ENCODE measurements around the gene PLCH1. TPM values are rescaled to one million over a fixed set of nuclear protein-coding genes. Genes with fewer than 3 reads are reported as not detected.

The PLCH1 gene
- total and polyA plus RNA-seq, 2 of the 8 experiments (the other 6 are each of a cell fraction or from before 2014, with no cell fraction given) = 5.8 to 17.2 TPM

DNA sequence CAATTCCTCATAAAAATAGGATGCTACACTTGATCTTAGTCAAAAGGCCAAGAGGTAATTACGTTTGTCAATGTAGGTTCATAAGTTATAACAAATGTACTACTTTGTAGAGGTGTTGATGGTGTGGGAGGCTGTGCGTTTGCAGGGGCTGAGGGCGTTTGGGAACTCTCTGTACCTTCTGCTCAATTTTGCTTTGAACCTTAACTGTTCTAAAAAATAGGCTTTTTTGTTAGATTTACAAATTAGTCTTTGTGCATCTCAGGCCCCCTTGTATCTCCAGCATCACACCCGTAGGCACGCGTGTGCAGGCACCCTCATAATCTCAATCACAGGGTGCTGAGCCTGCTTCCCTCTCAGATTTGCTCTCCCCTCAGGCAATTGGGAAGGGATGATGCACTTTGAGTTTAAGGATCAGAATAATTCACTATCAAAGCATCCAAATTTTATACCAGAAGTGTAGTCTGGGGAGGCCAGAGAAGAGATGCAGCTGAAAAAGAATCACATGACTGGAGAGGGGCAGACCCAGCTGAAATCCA, 415.3 kb downstream of the PLCH1 start:
- H3K27ac ChIP-seq (ENCODE audit: low read depth, low read length) = no peak overlapping the region
- DNase-seq (ENCODE audit: low read depth in 1 of 2, low spot score in 2 of 2) = no peak
- H2AK5ac ChIP-seq (ENCODE audit: low read depth, low read length) = no peak overlapping the region
- H3K79me1 ChIP-seq (ENCODE audit: low read depth, low read length) = no peaks in the 10 kb centered on the region
- no peak overlapping the region for H3K56ac ChIP-seq (replicated peaks; ENCODE audit: insufficient read length, low read depth, low read length)
- H2AFZ ChIP-seq (ENCODE audit: low read length) = no peak overlapping the region
- no peak for TF ChIP-seq RNF2 (IDR thresholded peaks at IDR 0.05; ENCODE audit: borderline replicate concordance, low read depth, low read length, missing control alignments, poor library complexity, severe bottlenecking)
- no peak for TF ChIP-seq SIN3A (conservative IDR thresholded peaks at IDR 0.05 in 1 of 2, IDR thresholded peaks at IDR 0.05 in 1 of 2; ENCODE audit: low read depth in 1 of 2, low read length in 2 of 2)
- no peak for TF ChIP-seq EGR1 (IDR thresholded peaks at IDR 0.05; ENCODE audit: borderline replicate concordance, low read depth, low read length)
- TF ChIP-seq NRF1 (IDR thresholded peaks at IDR 0.05; ENCODE audit: low read depth, low read length) = no peak
- TF ChIP-seq, protein P1, sequence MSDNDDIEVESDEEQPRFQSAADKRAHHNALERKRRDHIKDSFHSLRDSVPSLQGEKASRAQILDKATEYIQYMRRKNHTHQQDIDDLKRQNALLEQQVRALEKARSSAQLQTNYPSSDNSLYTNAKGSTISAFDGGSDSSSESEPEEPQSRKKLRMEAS (IDR thresholded peaks at IDR 0.05) = no peak
- no peak for TF ChIP-seq CBX5 (IDR thresholded peaks at IDR 0.05; ENCODE audit: low read depth, low read length)
- H3K18ac ChIP-seq (ENCODE audit: extremely low read depth, low read length) = no peak overlapping the region
- CTCF ChIA-PET (ENCODE audit: partially characterized antibody) = interaction anchor here (0.6 to 1.3 kb wide), 3 partner anchors 371 to 378 kb away, joined by 3 to 4 read pairs (median 3); no protein-coding TSS in a partner anchor
- no peak overlapping the region for H3K4ac ChIP-seq (replicated peaks; ENCODE audit: insufficient read length, low read depth, low read length)
- H3K36me3 ChIP-seq (ENCODE audit: control insufficient read depth in 2 of 4, insufficient read depth in 4 of 4, low read length in 3 of 4) = no peaks in the 10 kb centered on the region
- H2BK12ac ChIP-seq (ENCODE audit: low read depth, low read length) = no peak overlapping the region
- no peaks in the 10 kb centered on the region for H3K27me3 ChIP-seq (replicated peaks in 1 of 4; ENCODE audit: control insufficient read depth in 3 of 4, extremely low read depth in 1 of 4, insufficient read depth in 3 of 4, low read length in 3 of 4)
- no peak for FAIRE-seq
- POLR2A ChIA-PET (ENCODE audit: partially characterized antibody) = no interaction called here
- H3K4me1 ChIP-seq (replicated peaks in 1 of 4; ENCODE audit: control insufficient read depth in 3 of 4, insufficient read depth in 4 of 4, low read length in 3 of 4) = no peaks in the 10 kb centered on the region
- H4K20me1 ChIP-seq (replicated peaks in 1 of 2; ENCODE audit: control insufficient read depth in 1 of 2, insufficient read depth in 2 of 2, low read length in 2 of 2) = no peaks in the 10 kb centered on the region
- H3K14ac ChIP-seq (ENCODE audit: insufficient read length) = no peak overlapping the region
- no peaks in the 10 kb centered on the region; the same call in 1 of the 2 replicates for H3K23me2 ChIP-seq (ENCODE audit: low read depth, low read length)
- WGBS, 2 experiments (ENCODE audit: extremely low coverage in 1 of 2, insufficient coverage in 1 of 2, insufficient read length in 1 of 2, insufficient replicate concordance in 2 of 2, low coverage in 1 of 2, low lambda C conversion rate in 2 of 2, missing lambda C conversion rate in 1 of 2) = 92% methylated on average over 6 of the region's 6 CpGs; no CpG with 5 or more reads in 1 of the 2 experiments
- no peak overlapping the region for H3K9ac ChIP-seq (replicated peaks in 1 of 4; ENCODE audit: extremely low read depth in 1 of 4, low read depth in 3 of 4, low read length in 3 of 4)
- H2BK15ac ChIP-seq (ENCODE audit: low read length) = no peak overlapping the region
- H3K4me3 ChIP-seq (ENCODE audit: extremely low read depth in 1 of 4, insufficient read depth in 2 of 4, low read depth in 3 of 4, low read length in 4 of 4) = no peak overlapping the region
- H3K23ac ChIP-seq (ENCODE audit: insufficient read length) = no peak overlapping the region
- no peak overlapping the region for H4K5ac ChIP-seq (ENCODE audit: insufficient read length, low read depth, low read length)
- no peak overlapping the region for H4K91ac ChIP-seq (replicated peaks; ENCODE audit: insufficient read length, low read length)
- H2BK120ac ChIP-seq (replicated peaks; ENCODE audit: low read depth, low read length) = no peak overlapping the region
- H4K8ac ChIP-seq (ENCODE audit: extremely low read depth, insufficient read depth, low read length) = no peak overlapping the region
- H3K4me2 ChIP-seq (ENCODE audit: insufficient read depth in 1 of 2, low read depth in 2 of 2, low read length in 2 of 2) = no peak overlapping the region
- H2BK20ac ChIP-seq (ENCODE audit: low read length) = no peak overlapping the region
- no peak overlapping the region for H2BK5ac ChIP-seq (ENCODE audit: low read depth, low read length)
- H3K79me2 ChIP-seq (ENCODE audit: control insufficient read depth in 1 of 2, insufficient read depth in 2 of 2, low read length in 2 of 2) = no peaks in the 10 kb centered on the region
- H3K9me3 ChIP-seq (ENCODE audit: insufficient read depth in 2 of 2, low read depth in 1 of 2, low read length in 1 of 2) = no peaks in the 10 kb centered on the region

Data from H1 (cell line).